Mesothelial cell of epicardium (in vitro differentiated cells): ENCODE data around the gene PATJ. TPM values are rescaled to one million over a fixed set of nuclear protein-coding genes. Genes with fewer than 3 reads are reported as not detected.

ENCODE experiments used
- DNase-seq, 2 experiments: peaks; one replicate each; pipeline ENCODE4 v3.0.0; 2021; ENCODE audit warnings: low spot score in 2 of 2; ENCODE audit not compliant: unreplicated experiment in 2 of 2
- H3K27ac Mint-ChIP-seq: 2 replicates; pipeline ENCODE4 v1.8.0; 2021; ENCODE audit warnings: mixed read lengths
- H3K27me3 Mint-ChIP-seq: 2 replicates; pipeline ENCODE4 v1.8.0; 2021; ENCODE audit warnings: low read depth, mixed read lengths
- H3K36me3 Mint-ChIP-seq: 2 replicates; pipeline ENCODE4 v1.8.0; 2021; ENCODE audit warnings: mixed read lengths
- H3K4me1 Mint-ChIP-seq: 2 replicates; pipeline ENCODE4 v1.8.0; 2021; ENCODE audit warnings: mixed read lengths
- H3K4me3 Mint-ChIP-seq: 2 replicates; pipeline ENCODE4 v1.8.0; 2021; ENCODE audit warnings: mild to moderate bottlenecking, moderate library complexity, mixed read lengths
- H3K9me3 Mint-ChIP-seq: 2 replicates; pipeline ENCODE4 v1.8.0; 2021; ENCODE audit warnings: mixed read lengths
- total RNA-seq: library from RNA; stranded (reverse); gene quantifications from 3 replicates; pipeline ENCODE4 v1.2.1, GENCODE V29; 2021
- TF ChIP-seq, protein P1 (sequence below): fragments of 200-600 bp; sonication (generic); IDR thresholded peaks from one replicate; pipeline ENCODE4 v1.5.0; 2021; ENCODE audit warnings: antibody characterized with exemption; ENCODE audit not compliant: unreplicated experiment

The PATJ gene
- total RNA-seq, 1 donor from 2014 or later = 129 TPM

DNA sequence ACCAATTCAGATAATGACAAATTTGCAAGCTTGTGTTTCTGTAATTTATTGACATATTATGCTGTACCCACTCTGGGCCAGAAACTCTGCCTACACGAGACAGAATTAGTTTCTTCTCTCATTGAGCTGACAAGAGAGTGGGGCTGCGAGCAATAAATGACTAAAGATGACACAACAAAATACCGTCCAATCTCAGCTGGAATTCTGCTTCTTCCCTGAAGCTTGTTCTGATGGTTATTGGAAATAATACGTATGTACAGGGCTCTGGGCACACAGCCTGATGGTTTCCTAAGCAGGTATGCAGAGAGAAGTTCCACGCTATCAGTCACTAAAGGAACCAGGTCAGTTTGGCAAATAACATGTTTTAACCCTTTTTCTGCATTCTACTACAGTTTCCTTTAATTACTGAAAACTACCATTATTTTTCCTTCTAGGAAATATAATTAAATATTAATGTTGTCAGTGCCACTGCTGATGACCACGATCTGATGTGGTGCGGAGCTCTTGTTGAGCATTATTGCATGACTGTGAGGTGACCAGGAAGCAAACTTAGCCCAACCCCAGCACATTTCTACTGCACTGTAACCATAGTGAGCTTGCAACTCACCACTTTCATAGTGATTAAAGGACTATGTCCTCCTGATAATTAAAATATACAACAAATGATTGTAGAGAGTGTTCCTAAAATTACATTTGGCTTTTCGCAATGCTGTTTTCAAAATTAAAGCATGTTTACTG, 231.0 kb downstream of the PATJ start:
- peaks cover 17% of the 10 kb centered on the region for H3K36me3 Mint-ChIP-seq
- TF ChIP-seq, protein P1, sequence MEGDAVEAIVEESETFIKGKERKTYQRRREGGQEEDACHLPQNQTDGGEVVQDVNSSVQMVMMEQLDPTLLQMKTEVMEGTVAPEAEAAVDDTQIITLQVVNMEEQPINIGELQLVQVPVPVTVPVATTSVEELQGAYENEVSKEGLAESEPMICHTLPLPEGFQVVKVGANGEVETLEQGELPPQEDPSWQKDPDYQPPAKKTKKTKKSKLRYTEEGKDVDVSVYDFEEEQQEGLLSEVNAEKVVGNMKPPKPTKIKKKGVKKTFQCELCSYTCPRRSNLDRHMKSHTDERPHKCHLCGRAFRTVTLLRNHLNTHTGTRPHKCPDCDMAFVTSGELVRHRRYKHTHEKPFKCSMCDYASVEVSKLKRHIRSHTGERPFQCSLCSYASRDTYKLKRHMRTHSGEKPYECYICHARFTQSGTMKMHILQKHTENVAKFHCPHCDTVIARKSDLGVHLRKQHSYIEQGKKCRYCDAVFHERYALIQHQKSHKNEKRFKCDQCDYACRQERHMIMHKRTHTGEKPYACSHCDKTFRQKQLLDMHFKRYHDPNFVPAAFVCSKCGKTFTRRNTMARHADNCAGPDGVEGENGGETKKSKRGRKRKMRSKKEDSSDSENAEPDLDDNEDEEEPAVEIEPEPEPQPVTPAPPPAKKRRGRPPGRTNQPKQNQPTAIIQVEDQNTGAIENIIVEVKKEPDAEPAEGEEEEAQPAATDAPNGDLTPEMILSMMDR = no peak
- H3K4me3 Mint-ChIP-seq = no peak overlapping the region
- no peak for DNase-seq
- H3K27me3 Mint-ChIP-seq = no peaks in the 10 kb centered on the region
- peaks cover 6% of the 10 kb centered on the region for H3K9me3 Mint-ChIP-seq
- H3K27ac Mint-ChIP-seq = peak overlapping the region; percentile 92
- peaks cover 20% of the 10 kb centered on the region for H3K4me1 Mint-ChIP-seq

- Mint-ChIP-seq H3K9me3 (no peaks in the 10 kb centered on the region), H3K4me1 (peaks cover 22% of the 10 kb centered on the region)
- TF ChIP-seq, protein P1 = no peak
Measured at GRCh38 chr1:61975638-61976037, 233.4 kb downstream of the PATJ start.

GRCh38 chr1:61976566-61976965, 234.3 kb downstream of the PATJ start:
- H3K4me3 Mint-ChIP-seq = no peak overlapping the region
- H3K27me3 Mint-ChIP-seq = no peaks in the 10 kb centered on the region
- no peak overlapping the region for H3K27ac Mint-ChIP-seq
- no peaks in the 10 kb centered on the region for H3K9me3 Mint-ChIP-seq
- H3K36me3 Mint-ChIP-seq = peaks cover 5% of the 10 kb centered on the region
- H3K4me1 Mint-ChIP-seq = peaks cover 24% of the 10 kb centered on the region
- DNase-seq = no peak
- TF ChIP-seq, protein P1 = no peak

More at GRCh38 chr1:61975638-61976037, 233.4 kb downstream of the PATJ start:
- H3K27ac Mint-ChIP-seq = peak overlapping the region; percentile 21
- H3K36me3 Mint-ChIP-seq = peaks cover 3% of the 10 kb centered on the region
- DNase-seq = no peak
- H3K27me3 Mint-ChIP-seq = no peaks in the 10 kb centered on the region
- no peak overlapping the region for H3K4me3 Mint-ChIP-seq

DNA sequence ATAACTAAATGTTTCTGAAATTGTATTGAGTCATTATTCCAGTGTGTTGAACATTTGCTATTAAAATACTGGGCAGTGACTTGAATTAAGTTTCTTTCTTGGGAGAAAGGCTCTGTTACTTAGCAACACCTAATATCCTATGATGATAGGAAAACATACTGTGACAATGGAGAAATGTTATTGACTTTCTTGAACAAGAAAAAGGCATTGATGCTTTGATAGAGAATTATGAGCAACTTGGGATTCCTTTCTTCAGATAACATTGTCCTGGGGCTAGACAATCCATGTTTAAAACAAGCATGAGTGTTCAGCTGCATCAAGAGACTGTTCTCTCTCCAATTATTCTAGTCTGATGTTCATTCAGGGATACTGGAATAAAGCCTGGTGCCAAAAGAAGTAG, 236.5 kb downstream of the PATJ start:
- Mint-ChIP-seq H3K36me3 (peaks cover 5% of the 10 kb centered on the region), H3K4me1 (peaks cover 18% of the 10 kb centered on the region)

DNA sequence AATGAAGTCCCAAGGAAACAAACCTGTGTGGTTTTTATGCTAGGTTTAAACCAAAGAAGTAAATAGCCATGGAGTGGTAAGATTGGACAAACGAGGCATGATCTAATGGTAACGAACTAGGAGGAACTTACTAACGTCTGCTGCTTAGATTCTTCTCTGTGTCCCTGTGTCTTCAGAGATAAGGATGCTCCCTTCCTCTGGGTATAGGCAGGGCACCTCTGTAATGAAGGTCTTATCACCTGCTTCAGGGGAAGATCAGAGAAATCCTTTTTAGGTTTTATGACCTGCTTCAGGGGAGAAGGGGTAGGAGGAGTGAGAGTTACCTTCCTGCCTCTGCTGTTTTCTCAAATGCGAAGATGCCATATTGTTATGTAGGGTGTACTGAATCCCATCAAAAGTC, 237.4 kb downstream of the PATJ start:
- Mint-ChIP-seq H3K27me3 (no peaks in the 10 kb centered on the region), H3K36me3 (peaks cover 5% of the 10 kb centered on the region), H3K9me3 (no peaks in the 10 kb centered on the region), H3K4me1 (peaks cover 18% of the 10 kb centered on the region), H3K4me3 (no peak overlapping the region), H3K27ac (no peak overlapping the region)
- TF ChIP-seq, protein P1 = no peak
- no peak for DNase-seq

More for the DNA sequence above, 236.5 kb downstream of the PATJ start:
- H3K27ac Mint-ChIP-seq = no peak overlapping the region
- no peaks in the 10 kb centered on the region for H3K9me3 Mint-ChIP-seq
- TF ChIP-seq, protein P1 = no peak
- no peak overlapping the region for H3K4me3 Mint-ChIP-seq
- no peak for DNase-seq
- H3K27me3 Mint-ChIP-seq = no peaks in the 10 kb centered on the region
